Measurements from ENCODE around the gene PPP1R12A.

PPP1R12A gene

GRCh38 chr12:79766705-79767464 lies 168.0 kb downstream of the PPP1R12A start:
- no peak for DNase-seq (ENCODE audit: low spot score)

DNA sequence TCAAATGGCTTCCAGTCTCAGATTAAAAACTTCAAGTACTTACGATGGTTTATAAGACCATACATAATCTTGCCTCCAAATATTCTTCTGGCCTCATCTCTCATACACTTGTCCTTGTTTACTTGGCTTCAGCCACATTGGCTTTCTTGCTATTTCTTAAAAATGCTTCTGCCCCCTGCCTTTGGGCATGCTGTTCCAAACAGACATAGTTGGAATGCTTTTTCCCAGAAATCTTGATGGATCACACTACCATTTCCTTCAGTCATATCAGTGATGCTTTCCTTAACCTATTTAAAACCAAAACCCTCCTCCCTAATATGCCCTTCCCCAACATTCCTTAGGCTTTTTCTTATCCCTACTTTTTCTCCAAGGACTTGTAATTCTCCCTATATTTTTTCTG lies 169.7 kb downstream of the PPP1R12A start:
- no peak for DNase-seq (ENCODE audit: low spot score)

- DNase-seq (ENCODE audit: low spot score): no peak
Measured at GRCh38 chr12:79764641-79765040, 170.3 kb downstream of the PPP1R12A start.

DNA sequence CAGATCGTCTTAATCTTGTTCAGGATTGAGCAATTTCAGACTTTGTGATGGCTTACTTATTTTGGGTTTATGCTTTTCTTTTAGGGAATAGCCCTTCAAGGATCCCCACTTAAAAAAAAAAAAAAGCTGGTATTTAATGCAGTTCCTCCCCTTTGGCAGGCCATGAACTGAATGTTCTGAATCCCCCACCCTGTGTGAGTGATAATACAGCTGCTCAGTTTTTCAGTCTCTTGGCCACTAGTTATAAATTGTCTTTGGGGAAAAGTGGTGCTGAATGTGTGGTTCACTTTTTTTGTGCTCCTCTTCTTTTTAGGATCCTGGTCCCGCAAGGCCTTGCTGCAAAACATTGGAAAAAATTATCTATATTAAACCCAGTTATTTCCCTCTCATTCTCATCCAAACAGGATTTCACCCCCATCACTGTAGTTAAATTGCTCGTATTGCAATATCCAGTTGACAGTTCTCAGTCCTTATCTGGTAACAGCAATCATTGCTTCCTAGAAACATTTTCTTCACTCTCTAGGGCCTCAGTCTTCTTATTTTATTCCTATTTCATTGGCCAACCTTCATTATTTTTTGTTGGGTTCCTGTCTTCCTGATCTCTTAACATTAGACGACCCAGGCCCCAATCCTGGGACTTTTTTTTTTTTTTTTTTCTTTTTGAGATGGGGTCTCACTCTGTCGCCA lies 171.0 kb downstream of the PPP1R12A start:
- no peak for DNase-seq (ENCODE audit: low spot score)

DNA sequence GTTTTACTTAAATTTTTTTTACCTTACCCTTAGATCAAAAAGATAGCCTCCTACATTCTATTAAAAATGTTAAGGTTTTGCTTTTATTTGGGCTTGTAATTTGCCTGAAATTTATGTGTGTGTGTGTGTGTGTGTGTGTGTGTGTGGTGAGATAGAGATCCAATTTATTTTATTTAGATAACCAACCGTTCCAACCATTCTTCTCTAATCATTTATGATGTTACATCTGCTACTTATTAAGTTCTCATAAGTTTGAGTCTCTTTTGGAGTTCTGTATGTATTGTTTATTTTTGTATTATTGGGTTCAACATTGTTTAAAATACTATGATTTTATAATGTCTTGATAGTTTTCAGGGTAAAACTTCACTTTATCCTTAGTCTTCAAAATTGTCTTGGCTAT lies 173.6 kb downstream of the PPP1R12A start:
- DNase-seq (ENCODE audit: low spot score): no peak

DNA sequence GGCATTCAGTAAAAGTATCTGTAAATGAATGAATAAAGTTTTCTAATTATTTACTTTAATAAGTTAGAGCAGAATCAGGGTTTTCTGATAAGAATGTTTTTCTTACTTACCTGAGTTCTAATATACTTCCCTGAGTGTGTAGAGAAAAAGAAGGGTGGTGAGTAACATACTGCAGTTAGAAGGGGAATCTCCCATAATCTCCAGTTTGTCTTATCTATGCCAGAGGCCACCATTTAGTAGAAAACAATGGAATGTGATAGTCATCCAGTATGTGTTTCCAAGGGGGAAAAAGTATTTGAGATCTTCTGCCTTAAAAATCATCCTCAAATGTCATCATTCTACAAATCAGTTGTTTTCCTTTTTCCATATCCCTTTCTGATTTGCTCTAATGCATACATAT lies 187.6 kb downstream of the PPP1R12A start:
- DNase-seq (ENCODE audit: low spot score): no peak

GRCh38 chr12:79737875-79738718 lies 196.8 kb downstream of the PPP1R12A start:
- peak; percentile 5 for DNase-seq (ENCODE audit: low spot score)

- no peak for DNase-seq (ENCODE audit: low spot score)
Measured at GRCh38 chr12:79732638-79733037, 202.3 kb downstream of the PPP1R12A start.

- no peak for DNase-seq (ENCODE audit: low spot score)
Measured at GRCh38 chr12:79725987-79726386, 208.9 kb downstream of the PPP1R12A start.
